ENCODE data around the gene PLOD2. TPM values are rescaled to one million over a fixed set of nuclear protein-coding genes. Genes with fewer than 3 reads are reported as not detected.

Gene PLOD2
- total RNA-seq, 1 experiment from 2014 or later, result 36.6 TPM

GRCh38 chr3:146100180-146100579 lies 60.8 kb downstream of the PLOD2 start:
- H3K4me1 Mint-ChIP-seq, result peaks cover 40% of the 10 kb centered on the region
- H3K4me3 Mint-ChIP-seq, result no peak overlapping the region
- ChIA-PET CTCF (no interaction called here), POLR2A (interaction anchor here (1.5 kb wide), 1 partner anchor 60 kb away, joined by 4 read pairs; no protein-coding TSS in a partner anchor)
- DNase-seq (ENCODE audit: low spot score) (no peak), ATAC-seq (no peak)
- no peaks in the 10 kb centered on the region for H3K27me3 Mint-ChIP-seq (ENCODE audit: low read depth)
- H3K9me3 Mint-ChIP-seq, result no peaks in the 10 kb centered on the region
- H3K36me3 Mint-ChIP-seq, result peaks cover 9% of the 10 kb centered on the region
- peak overlapping the region; percentile 35 for H3K27ac Mint-ChIP-seq
- TF ChIP-seq SMAD3 (CRISPR knock-in tag; IDR thresholded peaks at IDR 0.05; ENCODE audit: borderline replicate concordance), result no peak
- TF ChIP-seq STAT6 (CRISPR knock-in tag; conservative IDR thresholded peaks at IDR 0.05; ENCODE audit: low read depth), result no peak
- no peak for TF ChIP-seq ZNF425 (CRISPR knock-in tag; conservative IDR thresholded peaks at IDR 0.05)
- TF ChIP-seq ZNF263 (CRISPR knock-in tag; IDR thresholded peaks at IDR 0.05; ENCODE audit: low read depth), result no peak
- TF ChIP-seq TP53 (CRISPR knock-in tag; IDR thresholded peaks at IDR 0.05), result no peak
- TF ChIP-seq GTF2I (CRISPR knock-in tag; conservative IDR thresholded peaks at IDR 0.05), result no peak

- H3K27ac Mint-ChIP-seq, result no peak overlapping the region
- no peaks in the 10 kb centered on the region for H3K9me3 Mint-ChIP-seq
- CTCF ChIA-PET, result no interaction called here
- peaks cover 9% of the 10 kb centered on the region for H3K36me3 Mint-ChIP-seq
- no peak for DNase-seq (ENCODE audit: low spot score)
- H3K4me1 Mint-ChIP-seq, result peaks cover 35% of the 10 kb centered on the region
- POLR2A ChIA-PET, result interaction anchor here (1.5 kb wide), 1 partner anchor 61 kb away, joined by 4 read pairs; no protein-coding TSS in a partner anchor
- no peak for TF ChIP-seq ATF2 (CRISPR knock-in tag; IDR thresholded peaks at IDR 0.05; ENCODE audit: borderline replicate concordance, low read depth)
- no peak for TF ChIP-seq CTCF (IDR thresholded peaks at IDR 0.05)
- no peak for TF ChIP-seq JAZF1 (CRISPR knock-in tag; IDR thresholded peaks at IDR 0.05)
- TF ChIP-seq GABPB1 (CRISPR knock-in tag; IDR thresholded peaks at IDR 0.05), result no peak
- no peak for TF ChIP-seq TCF7 (CRISPR knock-in tag; IDR thresholded peaks at IDR 0.05; ENCODE audit: low read depth)
- TF ChIP-seq RELA (CRISPR knock-in tag; IDR thresholded peaks at IDR 0.05; ENCODE audit: borderline replicate concordance), result no peak
- no peak for TF ChIP-seq CREM (CRISPR knock-in tag; IDR thresholded peaks at IDR 0.05)
- no peak for TF ChIP-seq ZBTB21 (CRISPR knock-in tag; IDR thresholded peaks at IDR 0.05; ENCODE audit: borderline replicate concordance)
- no peak for TF ChIP-seq ZNF532 (CRISPR knock-in tag; IDR thresholded peaks at IDR 0.05; ENCODE audit: borderline replicate concordance)
- TF ChIP-seq ZMAT4 (CRISPR knock-in tag; IDR thresholded peaks at IDR 0.05), result no peak
- no peak for TF ChIP-seq ATF1 (CRISPR knock-in tag; IDR thresholded peaks at IDR 0.05)
- TF ChIP-seq ZNF425 (CRISPR knock-in tag; conservative IDR thresholded peaks at IDR 0.05), result no peak
- no peak for TF ChIP-seq ZNF232 (CRISPR knock-in tag; IDR thresholded peaks at IDR 0.05)
- no peak overlapping the region for H3K4me3 Mint-ChIP-seq
- no peaks in the 10 kb centered on the region for H3K27me3 Mint-ChIP-seq (ENCODE audit: low read depth)
- no peak for ATAC-seq
Observed at GRCh38 chr3:146099316-146099715, 61.7 kb downstream of the PLOD2 start.
